Neural cell (in vitro differentiated cells): ENCODE data around the gene APBB2. TPM values are rescaled to one million over a fixed set of nuclear protein-coding genes. Genes with fewer than 3 reads are reported as not detected.

Source experiments
- H2AFZ ChIP-seq: fragments of 200-600, 300-800 bp; sonication (generic), shearing (Covaris generic); 2 replicates; pipeline ENCODE4 v1.6.0; 2014; ENCODE audit warnings: low read depth, mild to moderate bottlenecking, antibody characterized with exemption, low read length, moderate library complexity
- H3F3A ChIP-seq: fragments of 200-600 bp; shearing (Covaris generic); 2 replicates; pipeline ENCODE4 v1.6.1; 2016; ENCODE audit warnings: mild to moderate bottlenecking, moderate library complexity, mixed read lengths, antibody characterized with exemption, low read length; ENCODE audit not compliant: insufficient read depth, poor library complexity, severe bottlenecking
- H3K27ac ChIP-seq: fragments of 200-600, 300-800 bp; sonication (generic), shearing (Covaris generic); 2 replicates; pipeline ENCODE4 v1.5.1; 2014; ENCODE audit warnings: mild to moderate bottlenecking, low read length, moderate library complexity
- H3K27me3 ChIP-seq: fragments of 300-800, 200-600 bp; sonication (generic), shearing (Covaris generic); 2 replicates; pipeline ENCODE4 v1.6.0; 2014; ENCODE audit warnings: mild to moderate bottlenecking, low read depth, low read length, moderate library complexity; ENCODE audit not compliant: insufficient read depth
- H3K36me3 ChIP-seq: fragments of 300-800, 200-600 bp; sonication (generic), shearing (Covaris generic); 2 replicates; pipeline ENCODE4 v1.5.1; 2014; ENCODE audit warnings: mild to moderate bottlenecking, antibody characterized with exemption, low read length, moderate library complexity; ENCODE audit not compliant: insufficient read depth
- H3K4me2 ChIP-seq: fragments of 300-800, 200-600 bp; sonication (generic), shearing (Covaris generic); 2 replicates; pipeline ENCODE4 v1.6.0; 2014; ENCODE audit warnings: mild to moderate bottlenecking, low read length
- H3K4me3 ChIP-seq: fragments of 300-800, 200-600 bp; sonication (generic), shearing (Covaris generic); 2 replicates; pipeline ENCODE4 v1.5.1; 2014; ENCODE audit warnings: mild to moderate bottlenecking, low read length, moderate library complexity
- H3K79me2 ChIP-seq: fragments of 200-600 bp; shearing (Covaris generic); replicated peaks from 2 replicates; pipeline ENCODE4 v1.6.0; 2014; ENCODE audit warnings: mild to moderate bottlenecking, low read length, moderate library complexity; ENCODE audit not compliant: insufficient read depth
- H3K9ac ChIP-seq: fragments of 300-800, 200-600 bp; sonication (generic), shearing (Covaris generic); 2 replicates; pipeline ENCODE4 v1.6.1; 2016; ENCODE audit warnings: mild to moderate bottlenecking, low read length, mixed read lengths
- H3K9me2 ChIP-seq: fragments of 200-600 bp; shearing (Covaris generic); 2 replicates; pipeline ENCODE4 v1.6.1; 2016; ENCODE audit warnings: mild to moderate bottlenecking, low read length, mixed read lengths; ENCODE audit not compliant: insufficient read depth
- H3K9me3 ChIP-seq: fragments of 200-600, 300-800 bp; sonication (generic), shearing (Covaris generic); 2 replicates; pipeline ENCODE4 v1.6.1; 2016; ENCODE audit warnings: mild to moderate bottlenecking, mixed run types, low read length, moderate library complexity, mixed read lengths
- H4K20me1 ChIP-seq: fragments of 200-600 bp; shearing (Covaris generic); 2 replicates; pipeline ENCODE4 v1.6.1; 2016; ENCODE audit warnings: mild to moderate bottlenecking, mixed run types; ENCODE audit not compliant: insufficient read depth
- CTCF ChIP-seq: fragments of 450-650 bp; IDR thresholded peaks from 2 replicates; pipeline ENCODE4 v1.5.1; 2014; ENCODE audit warnings: antibody characterized with exemption, mild to moderate bottlenecking, moderate library complexity; ENCODE audit not compliant: poor library complexity, severe bottlenecking
- EP300 ChIP-seq: fragments of 450-650 bp; conservative IDR thresholded peaks from 2 replicates; pipeline ENCODE4 v1.6.1; 2014; ENCODE audit warnings: antibody characterized with exemption, mild to moderate bottlenecking, moderate library complexity; ENCODE audit not compliant: poor library complexity, severe bottlenecking
- EZH2 ChIP-seq: fragments of 200-600, 300-800 bp; shearing (Covaris generic), sonication (generic); IDR thresholded peaks from 2 replicates; pipeline ENCODE4 v1.6.1; 2014; ENCODE audit warnings: antibody characterized with exemption, low read length, borderline replicate concordance, mild to moderate bottlenecking; ENCODE audit not compliant: insufficient read depth, poor library complexity, severe bottlenecking
- MXI1 ChIP-seq: fragments of 450-650 bp; conservative IDR thresholded peaks from 2 replicates; pipeline ENCODE4 v1.6.1; 2014; ENCODE audit warnings: antibody characterized with exemption, mild to moderate bottlenecking; ENCODE audit not compliant: poor library complexity, severe bottlenecking
- POLR2AphosphoS5 ChIP-seq: IDR thresholded peaks from 2 replicates; pipeline ENCODE4 v1.6.1; 2012
- RAD21 ChIP-seq: fragments of 450-650 bp; conservative IDR thresholded peaks from 2 replicates; pipeline ENCODE4 v1.6.1; 2014; ENCODE audit warnings: antibody characterized with exemption, mild to moderate bottlenecking, moderate library complexity
- REST ChIP-seq: IDR thresholded peaks from 2 replicates; pipeline ENCODE4 v1.6.1; 2012; ENCODE audit warnings: borderline replicate concordance
- SMC3 ChIP-seq: fragments of 450-650 bp; conservative IDR thresholded peaks from 2 replicates; pipeline ENCODE4 v1.6.1; 2014; ENCODE audit warnings: antibody characterized with exemption, mild to moderate bottlenecking, moderate library complexity; ENCODE audit not compliant: poor library complexity
- TAF1 ChIP-seq: IDR thresholded peaks from 2 replicates; pipeline ENCODE4 v1.6.1; 2012; ENCODE audit warnings: low read depth
- polyA plus RNA-seq: library from polyadenylated mRNA; depleted of rRNA; stranded (reverse); fragments of >200 nt; gene quantifications from 2 replicates; pipeline ENCODE4 v1.2.3, GENCODE V29; 2014

Gene APBB2
- polyA plus RNA-seq, 1 donor from 2014 or later, result 41.9 TPM

- no peaks in the 10 kb centered on the region for H3K9me2 ChIP-seq
- H3F3A ChIP-seq, result no peaks in the 10 kb centered on the region
- H3K9me3 ChIP-seq, result no peaks in the 10 kb centered on the region
- no peak overlapping the region for H3K27ac ChIP-seq
- TF ChIP-seq EP300 (no peak), CTCF (no peak), SMC3 (no peak), POLR2AphosphoS5 (no peak), REST (no peak), TAF1 (no peak), RAD21 (no peak), EZH2 (no peak), MXI1 (no peak)
- no peak overlapping the region for H3K4me2 ChIP-seq
- no peak overlapping the region for H3K4me3 ChIP-seq
- H4K20me1 ChIP-seq, result no peaks in the 10 kb centered on the region
- no peak overlapping the region for H3K9ac ChIP-seq
- no peaks in the 10 kb centered on the region for H3K27me3 ChIP-seq
- H3K79me2 ChIP-seq, result no peaks in the 10 kb centered on the region
- H3K36me3 ChIP-seq, result no peaks in the 10 kb centered on the region
- no peak overlapping the region for H2AFZ ChIP-seq
These were observed 73.9 kb downstream of the APBB2 start for GRCh38 chr4:41140410-41140809.

DNA sequence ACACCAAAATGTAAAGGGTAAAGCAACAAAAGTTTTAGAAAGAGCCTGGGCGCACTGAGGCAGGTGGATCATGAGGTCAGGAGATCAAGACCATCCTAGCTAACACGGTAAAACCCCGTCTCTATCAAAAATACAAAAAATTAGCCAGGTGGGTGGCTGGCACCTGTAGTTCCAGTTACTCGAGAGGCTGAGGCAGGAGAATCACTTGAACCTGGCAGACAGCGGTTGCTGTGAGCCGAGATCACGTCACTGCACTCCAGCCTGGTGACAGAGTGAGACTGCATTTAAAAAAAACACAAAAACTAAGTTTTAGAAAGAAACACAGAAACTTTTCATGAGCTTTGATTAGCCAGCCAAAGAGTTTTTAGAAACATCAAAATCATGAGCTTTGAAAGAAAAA is 76.5 kb downstream of the APBB2 start:
- H3F3A ChIP-seq, result no peaks in the 10 kb centered on the region

More for the DNA sequence above, 76.5 kb downstream of the APBB2 start:
- Histone ChIP-seq H3K79me2 (no peaks in the 10 kb centered on the region), H3K27me3 (no peaks in the 10 kb centered on the region), H2AFZ (no peak overlapping the region), H3K27ac (no peak overlapping the region), H3K9me3 (no peaks in the 10 kb centered on the region), H3K9ac (no peak overlapping the region), H4K20me1 (no peaks in the 10 kb centered on the region), H3K36me3 (no peaks in the 10 kb centered on the region), H3K9me2 (no peaks in the 10 kb centered on the region), H3K4me2 (no peak overlapping the region), H3K4me3 (no peak overlapping the region)
- no peak for TF ChIP-seq RAD21
- TF ChIP-seq MXI1, result no peak
- TF ChIP-seq CTCF, result no peak
- no peak for TF ChIP-seq SMC3
- no peak for TF ChIP-seq TAF1
- no peak for TF ChIP-seq REST
- no peak for TF ChIP-seq POLR2AphosphoS5
- TF ChIP-seq EP300, result no peak
- no peak for TF ChIP-seq EZH2
